Parathyroid adenoma (tissue), 2 donors: ENCODE data around the gene KAZN.

ENCODE experiments used
- H2AFZ ChIP-seq: fragments of 300-600 bp; sonication (generic); one replicate; pipeline ENCODE4 v1.7.0; 2017; ENCODE audit warnings: antibody characterized with exemption, mild to moderate bottlenecking
- H3K27ac ChIP-seq: fragments of 300-600 bp; sonication (generic); one replicate; pipeline ENCODE4 v1.7.0; 2017
- H3K27me3 ChIP-seq: fragments of 300-600 bp; sonication (generic); one replicate; pipeline ENCODE4 v1.7.0; 2017; ENCODE audit warnings: low read length; ENCODE audit not compliant: control insufficient read depth, insufficient read depth
- H3K36me3 ChIP-seq: fragments of 300-600 bp; sonication (generic); one replicate; pipeline ENCODE4 v1.7.0; 2017; ENCODE audit warnings: low read length; ENCODE audit not compliant: control insufficient read depth, insufficient read depth
- H3K4me1 ChIP-seq: fragments of 300-600 bp; sonication (generic); one replicate; pipeline ENCODE4 v1.7.0; 2017; ENCODE audit warnings: control low read depth
- H3K4me2 ChIP-seq: fragments of 300-600 bp; sonication (generic); one replicate; pipeline ENCODE4 v1.7.0; 2017; ENCODE audit warnings: low read length
- H3K4me3 ChIP-seq: fragments of 300-600 bp; sonication (generic); one replicate; pipeline ENCODE4 v1.7.0; 2017; ENCODE audit warnings: low read depth, low read length
- H3K79me2 ChIP-seq: fragments of 300-600 bp; sonication (generic); one replicate; pipeline ENCODE4 v1.7.0; 2017; ENCODE audit warnings: control low read depth
- H3K9ac ChIP-seq: fragments of 300-600 bp; sonication (generic); one replicate; pipeline ENCODE4 v1.7.0; 2017; ENCODE audit warnings: mild to moderate bottlenecking
- H3K9me3 ChIP-seq: fragments of 300-600 bp; sonication (generic); one replicate; pipeline ENCODE4 v1.7.0; 2017; ENCODE audit warnings: low read length; ENCODE audit not compliant: control insufficient read depth
- TF ChIP-seq, protein P1 (sequence below): fragments of 300-600 bp; sonication (generic); IDR thresholded peaks from one replicate; pipeline ENCODE4 v1.7.0; 2017; ENCODE audit warnings: antibody characterized with exemption, mild to moderate bottlenecking
- donor health status: primary hyperparathyroidism.

KAZN gene

GRCh38 chr1:14759042-14759818 lies 160.7 kb downstream of the KAZN start:
- Histone ChIP-seq H2AFZ (no peak overlapping the region), H3K79me2 (no peaks in the 10 kb centered on the region)
- TF ChIP-seq, protein P1, sequence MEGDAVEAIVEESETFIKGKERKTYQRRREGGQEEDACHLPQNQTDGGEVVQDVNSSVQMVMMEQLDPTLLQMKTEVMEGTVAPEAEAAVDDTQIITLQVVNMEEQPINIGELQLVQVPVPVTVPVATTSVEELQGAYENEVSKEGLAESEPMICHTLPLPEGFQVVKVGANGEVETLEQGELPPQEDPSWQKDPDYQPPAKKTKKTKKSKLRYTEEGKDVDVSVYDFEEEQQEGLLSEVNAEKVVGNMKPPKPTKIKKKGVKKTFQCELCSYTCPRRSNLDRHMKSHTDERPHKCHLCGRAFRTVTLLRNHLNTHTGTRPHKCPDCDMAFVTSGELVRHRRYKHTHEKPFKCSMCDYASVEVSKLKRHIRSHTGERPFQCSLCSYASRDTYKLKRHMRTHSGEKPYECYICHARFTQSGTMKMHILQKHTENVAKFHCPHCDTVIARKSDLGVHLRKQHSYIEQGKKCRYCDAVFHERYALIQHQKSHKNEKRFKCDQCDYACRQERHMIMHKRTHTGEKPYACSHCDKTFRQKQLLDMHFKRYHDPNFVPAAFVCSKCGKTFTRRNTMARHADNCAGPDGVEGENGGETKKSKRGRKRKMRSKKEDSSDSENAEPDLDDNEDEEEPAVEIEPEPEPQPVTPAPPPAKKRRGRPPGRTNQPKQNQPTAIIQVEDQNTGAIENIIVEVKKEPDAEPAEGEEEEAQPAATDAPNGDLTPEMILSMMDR = no peak

GRCh38 chr1:14759843-14760242 lies 161.4 kb downstream of the KAZN start:
- Histone ChIP-seq H3K4me3 (no peak overlapping the region), H2AFZ (no peak overlapping the region), H3K9me3 (no peaks in the 10 kb centered on the region), H3K4me1 (no peaks in the 10 kb centered on the region), H3K9ac (no peak overlapping the region), H3K36me3 (no peaks in the 10 kb centered on the region), H3K27ac (no peak overlapping the region), H3K4me2 (no peak overlapping the region), H3K79me2 (no peaks in the 10 kb centered on the region), H3K27me3 (no peaks in the 10 kb centered on the region)
- TF ChIP-seq, protein P1 = no peak

More at GRCh38 chr1:14759042-14759818, 160.7 kb downstream of the KAZN start:
- Histone ChIP-seq H3K4me3 (no peak overlapping the region), H3K4me2 (no peak overlapping the region), H3K9ac (no peak overlapping the region), H3K9me3 (no peaks in the 10 kb centered on the region), H3K27ac (no peak overlapping the region), H3K27me3 (no peaks in the 10 kb centered on the region), H3K36me3 (no peaks in the 10 kb centered on the region), H3K4me1 (no peaks in the 10 kb centered on the region)

GRCh38 chr1:14760780-14761179 lies 162.3 kb downstream of the KAZN start:
- TF ChIP-seq, protein P1 = no peak
- Histone ChIP-seq H3K4me3 (no peak overlapping the region), H3K9me3 (no peaks in the 10 kb centered on the region), H3K79me2 (no peaks in the 10 kb centered on the region), H3K4me1 (no peaks in the 10 kb centered on the region), H3K36me3 (no peaks in the 10 kb centered on the region), H3K27ac (no peak overlapping the region), H3K9ac (no peak overlapping the region), H3K4me2 (no peak overlapping the region), H2AFZ (no peak overlapping the region), H3K27me3 (peaks cover 2% of the 10 kb centered on the region)

GRCh38 chr1:14761291-14762153 lies 163.0 kb downstream of the KAZN start:
- Histone ChIP-seq H3K4me1 (no peaks in the 10 kb centered on the region), H3K9me3 (no peaks in the 10 kb centered on the region), H3K9ac (no peak overlapping the region), H3K4me2 (no peak overlapping the region), H3K4me3 (no peak overlapping the region), H3K79me2 (no peaks in the 10 kb centered on the region), H3K27ac (no peak overlapping the region), H2AFZ (no peak overlapping the region), H3K27me3 (peaks cover 2% of the 10 kb centered on the region), H3K36me3 (no peaks in the 10 kb centered on the region)
- TF ChIP-seq, protein P1 = no peak
